Naive thymus-derived CD8-positive, alpha-beta T cell (primary cell): ENCODE measurements around the gene PPP1R36. TPM values are rescaled to one million over a fixed set of nuclear protein-coding genes. Genes with fewer than 3 reads are reported as not detected.

ENCODE experiments used
- ATAC-seq, 2 donors: fragments of 150-1000 bp; cut with Tn5 transposase in 1 of 2; sonication (Bioruptor Pico), chemical (Tn5 transposase) in 1 of 2; 1 replicate in 1 of 2; 2 replicates in 1 of 2; pipeline ENCODE4 v1.10.0; 2021; ENCODE audit warnings: mild to moderate bottlenecking in 2 of 2, moderate library complexity in 2 of 2
- POLR2A ChIA-PET: fragments of 350-600 bp; sonication (Branson Sonifier 250); formaldehyde crosslinking; loops from one replicate; lab custom pipeline; 2021; ENCODE audit warnings: antibody characterized with exemption; lab: Charles Lee
- DNase-seq, 10 donors: peaks; one replicate each; pipeline versions ENCODE4 v3.0.0 to v3.0.0-alpha.2; 2020 to 2022
- H3K27ac Mint-ChIP-seq, 10 donors: one replicate each; pipeline ENCODE4 v1.8.0; 2020 to 2022; ENCODE audit warnings: mild to moderate bottlenecking in 10 of 10, mixed read lengths in 10 of 10, moderate library complexity in 4 of 10, inconsistent platforms in 1 of 10
- H3K27me3 Mint-ChIP-seq, 5 donors: one replicate each; pipeline ENCODE4 v1.8.0; 2021 to 2022; ENCODE audit warnings: mixed read lengths in 5 of 5
- H3K36me3 Mint-ChIP-seq, 3 donors: one replicate each; pipeline ENCODE4 v1.8.0; 2020 to 2022; ENCODE audit warnings: mixed read lengths in 3 of 3, mild to moderate bottlenecking in 2 of 3, inconsistent platforms in 1 of 3
- H3K4me1 Mint-ChIP-seq, 4 donors: one replicate each; pipeline ENCODE4 v1.8.0; 2021 to 2022; ENCODE audit warnings: mixed read lengths in 4 of 4
- H3K4me3 Mint-ChIP-seq, 10 donors: one replicate each; pipeline ENCODE4 v1.8.0; 2020 to 2022; ENCODE audit warnings: mild to moderate bottlenecking in 10 of 10, mixed read lengths in 10 of 10, moderate library complexity in 6 of 10, inconsistent platforms in 1 of 10
- H3K9me3 Mint-ChIP-seq, 9 donors: one replicate each; pipeline ENCODE4 v1.8.0; 2020 to 2022; ENCODE audit warnings: mixed read lengths in 9 of 9, mild to moderate bottlenecking in 3 of 9, inconsistent platforms in 1 of 9, moderate library complexity in 1 of 9
- polyA plus RNA-seq, 3 donors: library from polyadenylated mRNA; unstranded; fragments of 300-500 nt; fragmentation: Illumina TruSeq; gene quantifications; one replicate each; pipeline ENCODE4 v1.2.3, GENCODE V29; 2021
- total RNA-seq, 8 experiments: library from RNA in 2 of 8; stranded (reverse) in 2 of 8; gene quantifications; one replicate each; pipeline ENCODE4 v1.2.3 and lab custom pipeline; 2021 to 2026

Gene PPP1R36
- total and polyA plus RNA-seq, 5 experiments from 2014 or later: not detected

- POLR2A ChIA-PET: no interaction called here
- ATAC-seq: no peak
These were observed 27.0 kb upstream of the PPP1R36 start for GRCh38 chr14:64522591-64523355.

GRCh38 chr14:64525354-64525753 is 24.4 kb upstream of the PPP1R36 start:
- peaks cover 6 to 13% (median 8%) of the 10 kb centered on the region in 4 donors for H3K4me1 Mint-ChIP-seq
- H3K27ac Mint-ChIP-seq: peak overlapping the region in 1 of 10 donors; percentile 27
- DNase-seq (no peak), ATAC-seq (no peak)
- H3K36me3 Mint-ChIP-seq: peaks cover 0 to 17% (median 6%) of the 10 kb centered on the region in 3 donors
- POLR2A ChIA-PET: no interaction called here
- H3K4me3 Mint-ChIP-seq: no peak overlapping the region
- no peaks in the 10 kb centered on the region for H3K27me3 Mint-ChIP-seq
- H3K9me3 Mint-ChIP-seq: no peaks in the 10 kb centered on the region

More at GRCh38 chr14:64522591-64523355, 27.0 kb upstream of the PPP1R36 start:
- Mint-ChIP-seq H3K27me3 (no peaks in the 10 kb centered on the region), H3K27ac (no peak overlapping the region), H3K36me3 (peaks cover 0 to 19% (median 6%) of the 10 kb centered on the region in 3 donors), H3K9me3 (no peaks in the 10 kb centered on the region), H3K4me1 (peaks cover 7 to 25% (median 20%) of the 10 kb centered on the region in 4 donors), H3K4me3 (no peak overlapping the region)
- DNase-seq: no peak

GRCh38 chr14:64531567-64531966 is 18.2 kb upstream of the PPP1R36 start:
- POLR2A ChIA-PET: no interaction called here
- Mint-ChIP-seq H3K27me3 (no peaks in the 10 kb centered on the region), H3K9me3 (no peaks in the 10 kb centered on the region), H3K4me1 (peaks cover 0 to 4% (median 3%) of the 10 kb centered on the region in 4 donors), H3K36me3 (peaks cover 0 to 4% (median 2%) of the 10 kb centered on the region in 3 donors), H3K4me3 (no peak overlapping the region), H3K27ac (peak overlapping the region in 1 of 10 donors; percentile 19)
- DNase-seq (no peak), ATAC-seq (no peak)

- no peaks in the 10 kb centered on the region for H3K36me3 Mint-ChIP-seq
- no peak for DNase-seq
- peaks cover 0 to 13% (median 6%) of the 10 kb centered on the region in 9 donors for H3K9me3 Mint-ChIP-seq
- H3K27ac Mint-ChIP-seq: peak overlapping the region in 3 of 10 donors; percentile 31 to 51 (median 38)
- no peak for ATAC-seq
- POLR2A ChIA-PET: no interaction called here
- H3K4me3 Mint-ChIP-seq: peak overlapping the region in 4 of 10 donors; percentile 12 to 53 (median 49)
- H3K27me3 Mint-ChIP-seq: peaks cover 0 to 4% (median 1%) of the 10 kb centered on the region in 5 donors
- peaks cover 14 to 26% (median 20%) of the 10 kb centered on the region in 4 donors for H3K4me1 Mint-ChIP-seq
These were observed 13.1 kb upstream of the PPP1R36 start for GRCh38 chr14:64536488-64537245.

GRCh38 chr14:64540208-64541202 is 9.3 kb upstream of the PPP1R36 start, which contains the start of gene HSPA2:
Gene HSPA2, plus strand, starts transcription at chr14:64540741. Its CDS starts 109 bp downstream, at chr14:64540850.
- Mint-ChIP-seq H3K27ac (peak within 1 kb of the TSS; percentile 84 to 96 (median 92)), H3K4me1 (peaks cover 19 to 38% (median 31%) of the 10 kb centered on the region in 4 donors), H3K9me3 (peaks cover 0 to 13% (median 8%) of the 10 kb centered on the region in 9 donors), H3K4me3 (peak within 1 kb of the TSS; percentile 94 to 99 (median 97)), H3K27me3 (peaks cover 0 to 11% (median 1%) of the 10 kb centered on the region in 5 donors), H3K36me3 (no peaks in the 10 kb centered on the region)
- POLR2A ChIA-PET: interaction anchor here (0.7 to 4.2 kb wide), 9 partner anchors 8 to 1143 kb away, joined by 3 to 24 read pairs (median 5); partner anchors contain the start of gene ZBTB1
- peak; percentile 89 to 90 for ATAC-seq
- DNase-seq: peak; percentile 86 to 95 (median 90)

- ATAC-seq (no peak), DNase-seq (peak in 5 of 10 donors; percentile 9 to 26 (median 11))
- H3K4me3 Mint-ChIP-seq: peak overlapping the region; percentile 94 to 99 (median 97)
- peak overlapping the region in 4 of 10 donors; percentile 41 to 70 (median 48) for H3K27ac Mint-ChIP-seq
- POLR2A ChIA-PET: interaction anchor here (1.2 to 4.2 kb wide), 4 partner anchors 7 to 38 kb away, joined by 5 to 24 read pairs (median 10); partner anchors contain the start of gene ZBTB1
- H3K9me3 Mint-ChIP-seq: peaks cover 0 to 13% (median 8%) of the 10 kb centered on the region in 9 donors
- no peaks in the 10 kb centered on the region for H3K36me3 Mint-ChIP-seq
- peaks cover 19 to 38% (median 31%) of the 10 kb centered on the region in 4 donors for H3K4me1 Mint-ChIP-seq
- H3K27me3 Mint-ChIP-seq: peaks cover 0 to 13% (median 1%) of the 10 kb centered on the region in 5 donors
These were observed 8.3 kb upstream of the PPP1R36 start for GRCh38 chr14:64541261-64541971.

- Mint-ChIP-seq H3K27me3 (peaks cover 0 to 13% (median 1%) of the 10 kb centered on the region in 5 donors), H3K4me1 (peaks cover 19 to 38% (median 31%) of the 10 kb centered on the region in 4 donors), H3K4me3 (peak overlapping the region; percentile 78 to 98 (median 96)), H3K36me3 (no peaks in the 10 kb centered on the region), H3K27ac (peak overlapping the region in 6 of 10 donors; percentile 2 to 76 (median 62)), H3K9me3 (peaks cover 0 to 13% (median 8%) of the 10 kb centered on the region in 9 donors)
- peak in 2 of 10 donors; percentile 9 to 17 for DNase-seq
- no peak for ATAC-seq
- POLR2A ChIA-PET: interaction anchor here (1.9 to 4.2 kb wide), 3 partner anchors 8 to 39 kb away, joined by 5 to 24 read pairs (median 16); partner anchors contain the start of gene ZBTB1
These were observed 7.6 kb upstream of the PPP1R36 start for GRCh38 chr14:64541972-64542835.

- Mint-ChIP-seq H3K4me3 (peak overlapping the region; percentile 78 to 98 (median 96)), H3K27ac (peak overlapping the region in 3 of 10 donors; percentile 2 to 71 (median 57)), H3K9me3 (peaks cover 0 to 13% (median 8%) of the 10 kb centered on the region in 9 donors), H3K4me1 (peaks cover 19 to 38% (median 31%) of the 10 kb centered on the region in 4 donors), H3K36me3 (no peaks in the 10 kb centered on the region), H3K27me3 (peaks cover 0 to 13% (median 1%) of the 10 kb centered on the region in 5 donors)
- no peak for ATAC-seq
- no peak for DNase-seq
- POLR2A ChIA-PET: interaction anchor here (3.2 to 4.2 kb wide), 2 partner anchors 8 to 38 kb away, joined by 16 to 24 read pairs; partner anchors contain the start of gene ZBTB1
These were observed 6.9 kb upstream of the PPP1R36 start for GRCh38 chr14:64542836-64543201.

- H3K4me1 Mint-ChIP-seq: peaks cover 19 to 37% (median 32%) of the 10 kb centered on the region in 4 donors
- no peak overlapping the region for H3K4me3 Mint-ChIP-seq
- no peak for DNase-seq
- H3K9me3 Mint-ChIP-seq: peaks cover 0 to 13% (median 8%) of the 10 kb centered on the region in 9 donors
- POLR2A ChIA-PET: no interaction called here
- ATAC-seq: no peak
- H3K27ac Mint-ChIP-seq: peak overlapping the region in 1 of 10 donors; percentile 9
- no peaks in the 10 kb centered on the region for H3K36me3 Mint-ChIP-seq
- peaks cover 0 to 12% (median 1%) of the 10 kb centered on the region in 5 donors for H3K27me3 Mint-ChIP-seq
These were observed 5.0 kb upstream of the PPP1R36 start for GRCh38 chr14:64544607-64545312.
